SW 1271 (cell line): ENCODE data around the gene SEMA5B.

Source experiments
- DNase-seq, 2 experiments: peaks; one replicate each; lab custom pipeline; 2025; lab: John Stamatoyannopoulos, UW

Gene SEMA5B

GRCh38 chr3:122969585-122970469 lies 57.7 kb downstream of the SEMA5B start:
- no peak for DNase-seq

DNA sequence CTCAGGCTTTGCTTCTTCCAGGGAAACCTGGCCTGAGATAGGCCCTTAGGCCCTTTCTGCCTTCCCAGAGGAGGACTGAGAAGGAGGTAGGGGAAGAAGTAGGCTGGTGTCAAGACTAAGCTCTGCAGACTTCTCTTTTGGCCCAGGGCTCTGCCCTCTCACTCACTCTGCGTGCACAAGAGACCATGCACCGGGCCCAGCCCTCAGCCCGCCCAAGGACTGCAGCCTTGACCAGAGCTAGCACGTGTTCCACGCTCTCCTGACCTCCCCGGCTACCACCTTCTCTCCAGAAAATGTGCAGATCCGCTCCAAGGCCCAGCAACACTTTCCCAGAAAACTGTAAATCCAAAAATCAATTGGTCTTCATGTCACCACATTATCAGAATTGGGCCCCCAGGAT lies 59.8 kb downstream of the SEMA5B start:
- no peak for DNase-seq

DNA sequence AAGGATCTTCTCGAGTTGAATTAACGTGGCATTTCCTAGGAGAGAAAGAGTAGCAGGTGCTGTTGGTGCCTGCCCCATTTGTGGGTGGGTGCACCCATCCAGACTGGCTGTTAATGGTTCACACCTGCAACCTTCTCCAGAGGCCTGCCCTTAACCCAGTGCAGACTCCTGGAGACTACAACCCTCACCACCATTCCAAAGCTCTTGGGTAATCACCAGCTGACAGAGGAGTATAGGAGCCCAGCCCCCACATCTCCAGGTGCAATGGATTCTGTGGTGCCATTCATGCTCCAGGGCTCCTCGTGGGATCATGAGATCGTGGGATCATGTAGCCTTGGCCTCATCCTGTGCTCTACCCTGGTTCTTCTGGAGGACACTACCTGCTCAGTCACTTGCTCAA lies 60.2 kb downstream of the SEMA5B start:
- no peak for DNase-seq

DNA sequence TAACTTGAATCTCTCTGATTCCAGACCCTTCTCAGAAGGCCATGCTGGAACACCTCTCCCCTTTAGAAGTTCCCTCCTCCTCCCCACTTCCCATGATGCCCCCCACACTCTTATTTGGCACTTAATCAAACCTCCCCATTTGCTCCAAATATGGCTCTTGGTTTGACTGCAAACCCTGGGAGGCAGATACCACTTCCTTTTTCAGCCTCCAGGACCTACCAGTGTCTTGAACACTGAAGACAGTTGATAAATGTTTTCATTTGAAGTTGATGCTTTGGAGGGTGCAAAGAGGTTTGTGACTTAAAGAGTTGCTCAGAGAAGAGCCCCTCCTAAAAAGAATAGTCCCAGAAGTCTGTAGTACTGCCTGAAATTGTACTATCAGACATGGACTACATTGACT lies 61.5 kb downstream of the SEMA5B start:
- no peak for DNase-seq

GRCh38 chr3:122964811-122965210 lies 62.8 kb downstream of the SEMA5B start:
- no peak for DNase-seq

DNA sequence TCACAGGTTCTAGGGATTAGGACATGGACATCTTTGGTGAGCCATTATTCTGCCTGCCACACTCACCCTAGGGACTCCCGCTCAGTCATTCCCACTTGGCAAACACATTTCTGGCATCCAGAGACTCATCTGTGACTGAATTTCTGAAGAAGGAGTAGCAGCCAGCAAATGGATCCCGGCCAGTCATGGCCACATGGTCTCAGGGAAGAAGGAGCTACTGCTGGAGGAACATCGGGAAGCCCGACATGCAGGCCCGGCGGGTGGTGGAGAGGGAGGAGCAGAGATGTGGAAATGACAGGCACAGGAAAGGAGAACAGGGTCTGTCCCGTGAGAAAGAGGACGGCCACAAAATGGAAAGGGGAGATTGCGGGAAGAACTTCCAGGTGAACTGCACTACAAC lies 65.4 kb downstream of the SEMA5B start:
- DNase-seq: no peak

GRCh38 chr3:122961146-122961545 lies 66.4 kb downstream of the SEMA5B start:
- no peak for DNase-seq

- no peak for DNase-seq
Observed at GRCh38 chr3:122960652-122961051, 66.9 kb downstream of the SEMA5B start.

DNA sequence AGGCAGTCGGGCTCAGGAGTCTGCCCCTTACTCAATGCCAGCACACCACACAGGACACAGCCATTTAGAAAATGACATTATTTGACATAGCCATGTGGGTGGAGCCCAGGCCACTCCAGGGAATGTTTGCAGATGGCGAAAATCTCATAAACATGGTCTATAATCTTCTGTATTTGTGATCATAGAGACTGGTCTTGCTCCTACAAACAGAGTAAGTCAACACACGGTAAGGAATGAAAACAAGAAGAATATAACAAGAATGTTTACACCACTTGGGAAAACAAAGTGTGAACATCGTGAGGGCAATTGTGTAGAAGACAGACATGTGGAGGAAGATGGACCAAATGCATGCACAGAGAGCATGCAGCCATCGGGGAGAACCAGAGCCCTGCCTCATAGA lies 68.2 kb downstream of the SEMA5B start:
- no peak for DNase-seq

GRCh38 chr3:122957707-122958689 lies 69.6 kb downstream of the SEMA5B start:
- no peak for DNase-seq

- DNase-seq: no peak
Observed at GRCh38 chr3:122956693-122957455, 70.7 kb downstream of the SEMA5B start.

DNA sequence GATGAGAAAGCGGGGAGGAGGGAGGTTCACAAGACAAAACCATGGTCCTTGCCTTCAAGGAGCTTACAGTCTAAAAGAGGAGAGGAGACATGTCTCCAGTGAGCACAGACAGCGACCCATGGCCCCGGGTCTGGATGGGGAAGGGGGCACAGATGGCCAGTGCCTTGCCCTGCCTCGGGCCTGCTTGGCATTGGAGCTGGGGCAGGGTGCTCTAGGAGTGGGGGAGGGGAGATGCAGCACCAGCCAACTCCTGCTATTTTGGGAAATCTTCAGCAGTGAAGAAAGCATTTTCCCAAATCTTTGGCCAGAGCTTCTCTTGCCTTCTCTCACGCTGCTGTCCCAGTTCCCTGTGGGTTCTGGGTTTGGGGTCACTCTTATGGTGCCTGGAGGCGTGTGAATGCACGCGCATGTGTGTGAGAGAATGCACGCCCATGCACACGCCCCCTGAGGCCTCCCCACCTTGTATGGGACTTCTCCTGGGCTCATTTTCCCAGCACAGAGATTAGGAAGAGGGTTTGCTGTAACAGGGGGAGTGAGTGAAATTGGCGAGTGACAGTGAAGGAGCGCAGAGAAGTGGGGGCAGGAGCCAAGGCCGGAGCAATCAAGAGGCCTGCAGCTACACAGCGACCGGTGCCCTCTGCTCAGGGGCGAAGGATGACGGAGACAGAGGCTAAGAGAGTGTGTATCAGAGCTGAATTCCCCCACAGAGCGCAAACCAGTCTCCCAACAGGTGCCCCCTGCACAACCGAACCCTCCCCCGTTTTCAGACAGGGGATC lies 71.5 kb downstream of the SEMA5B start:
- DNase-seq: no peak

- no peak for DNase-seq
Observed at GRCh38 chr3:122952520-122952919, 75.0 kb downstream of the SEMA5B start.

DNA sequence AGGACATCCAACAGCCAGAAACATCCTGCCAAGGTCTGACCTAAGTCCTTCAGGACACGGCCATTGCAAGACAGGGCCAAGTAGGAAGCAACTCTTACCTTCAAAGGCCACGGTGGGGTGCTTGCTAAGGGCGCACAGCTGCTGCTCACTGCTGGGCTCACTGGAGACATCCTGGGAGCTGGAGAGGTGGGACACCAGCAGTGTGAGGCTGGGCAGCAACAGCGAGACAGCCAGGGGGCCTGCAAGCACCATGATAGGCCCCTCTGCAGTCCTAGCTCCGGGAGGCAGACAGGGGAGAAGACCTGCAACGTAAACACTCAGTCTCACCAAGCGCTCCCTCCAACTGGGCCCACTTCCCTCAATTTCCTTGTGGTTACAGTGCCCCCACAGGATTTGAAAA lies 79.2 kb downstream of the SEMA5B start:
- DNase-seq: no peak

DNA sequence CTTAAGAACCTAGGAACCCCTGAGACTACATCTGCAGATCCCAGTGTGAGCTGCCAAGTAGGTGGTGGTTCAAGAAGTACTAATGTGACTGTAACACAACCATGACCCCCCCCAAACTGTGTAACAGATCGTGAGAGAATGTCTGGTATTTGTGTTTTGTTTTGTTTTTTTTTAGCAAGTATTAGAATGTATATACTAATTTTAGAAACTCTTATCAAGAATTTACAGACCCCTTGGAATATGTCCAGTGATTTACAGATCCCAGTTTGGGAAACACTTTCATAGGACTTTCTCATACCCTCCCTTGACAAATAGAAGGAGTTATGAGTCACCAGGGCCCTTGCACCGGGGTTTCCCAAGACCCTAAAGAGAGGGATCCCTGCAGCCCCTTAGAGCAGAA lies 79.8 kb downstream of the SEMA5B start:
- no peak for DNase-seq

GRCh38 chr3:122947196-122947595 lies 80.4 kb downstream of the SEMA5B start:
- no peak for DNase-seq

- DNase-seq: no peak
Observed at GRCh38 chr3:122946185-122946584, 81.4 kb downstream of the SEMA5B start.

DNA sequence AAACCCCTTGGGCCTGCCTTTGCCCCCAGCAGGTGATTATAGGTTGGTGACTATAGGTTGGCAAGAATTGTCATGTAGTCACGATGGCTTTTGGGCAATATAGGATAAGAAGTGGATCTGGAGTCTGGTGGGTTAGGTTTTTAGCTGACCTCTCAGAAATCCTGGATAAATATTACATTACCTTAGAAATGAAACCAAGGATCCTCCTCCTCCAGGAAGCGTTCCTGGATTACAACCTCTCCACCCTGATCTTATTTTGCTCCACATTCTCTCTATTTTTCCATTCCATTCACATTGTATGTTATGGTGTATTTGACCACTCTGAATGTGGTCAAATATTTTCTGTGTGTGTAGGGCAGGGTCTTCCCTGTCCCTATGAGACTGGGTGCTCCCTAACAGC lies 82.3 kb downstream of the SEMA5B start:
- no peak for DNase-seq

DNA sequence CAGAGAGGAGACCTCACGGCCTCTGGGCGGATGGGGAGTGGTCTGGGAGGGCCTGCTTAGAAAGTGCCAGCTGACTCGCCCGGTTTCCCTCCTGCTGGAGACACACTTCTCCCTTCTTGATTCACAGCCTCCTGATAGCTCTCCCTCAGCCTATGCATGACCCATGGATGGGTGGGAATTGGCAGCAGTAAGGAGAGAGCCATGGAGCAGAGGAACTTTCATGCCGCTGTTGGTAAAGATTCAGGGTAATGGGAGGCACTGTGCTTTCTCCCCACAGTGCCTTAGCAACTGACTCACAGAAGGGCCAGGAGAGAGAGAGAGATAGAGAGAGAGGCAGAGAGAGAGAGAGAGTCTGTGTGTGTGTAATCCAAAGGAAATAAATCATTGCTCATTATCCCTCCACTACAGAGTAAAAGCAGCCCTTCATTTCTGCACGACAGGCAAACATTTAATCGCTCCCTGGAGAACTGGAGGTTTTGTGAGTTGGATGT lies 82.8 kb downstream of the SEMA5B start:
- DNase-seq: no peak

DNA sequence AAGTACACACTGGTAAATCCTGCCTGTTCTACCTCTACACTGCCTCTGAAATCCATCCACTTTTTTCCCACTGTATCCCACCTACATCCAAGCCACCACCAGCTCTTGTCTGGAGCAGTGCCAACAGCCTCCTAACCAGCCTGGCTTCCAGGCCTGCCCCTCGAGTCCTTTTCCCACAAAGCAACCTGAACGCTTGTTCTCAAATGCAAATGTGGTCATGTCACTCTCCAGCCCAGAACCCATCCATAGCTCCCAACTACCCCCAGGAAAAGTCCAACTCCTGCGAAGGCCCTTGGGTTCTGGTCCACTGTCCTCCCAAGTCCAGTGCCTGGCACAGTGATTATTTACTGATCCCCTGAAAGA lies 83.8 kb downstream of the SEMA5B start:
- no peak for DNase-seq
